Measurements from ENCODE around the gene MRRF.

- TF ChIP-seq POLR2A (IDR thresholded peaks at IDR 0.05), result no peak
- no peak for TF ChIP-seq CTCF (IDR thresholded peaks at IDR 0.05)
These were observed 67.4 kb downstream of the MRRF start for GRCh38 chr9:122332083-122332482.

Data from stomach (tissue), 4 donors.